Tibial artery (tissue), 4 donors: Measurements from ENCODE around the gene BMP6.
"Not testable (repeated sequence)": the region's sequence is repeated elsewhere in the genome, so short reads cannot be mapped to it uniquely, and the experiment has no call there.

ENCODE experiments used
- DNase-seq, 2 donors: peaks; one replicate each; pipeline ENCODE4 v3.0.0-alpha.2; 2019
- H3K27ac ChIP-seq, 2 donors: fragments of 200-600 bp; sonication (generic) in 1 of 2; 1 replicate in 1 of 2; 2 replicates in 1 of 2; pipeline ENCODE4 v1.5.1; 2018 to 2019; ENCODE audit warnings: mild to moderate bottlenecking in 1 of 2
- H3K27me3 ChIP-seq, 2 donors: fragments of 200-600 bp; sonication (generic) in 1 of 2; one replicate each; pipeline versions ENCODE4 v1.5.1 to v1.6.0; 2016 to 2019
- H3K36me3 ChIP-seq, 3 donors: fragments of 200-600 bp; sonication (generic) in 2 of 3; one replicate each; pipeline ENCODE4 v1.5.1; 2016 to 2019; ENCODE audit warnings: mild to moderate bottlenecking in 2 of 3
- H3K4me1 ChIP-seq, 4 donors: fragments of 200-600 bp; sonication (generic) in 2 of 4; 1 replicate in 3 of 4; 2 replicates in 1 of 4; pipeline ENCODE4 v1.5.1; 2016 to 2019
- H3K4me3 ChIP-seq, 2 donors: fragments of 200-600 bp; sonication (generic) in 1 of 2; 1 replicate in 1 of 2; 2 replicates in 1 of 2; pipeline ENCODE4 v1.5.1; 2018 to 2019; ENCODE audit warnings: mild to moderate bottlenecking in 2 of 2
- H3K9me3 ChIP-seq, 3 donors: fragments of 200-600 bp; sonication (generic) in 1 of 3; one replicate each; pipeline ENCODE4 v1.5.1; 2016 to 2019
- intact Hi-C: fragments of 100-400 bp; cut with DNase I; formaldehyde crosslinking; loops from one replicate; pipeline ENCODE4 v1.15.0; 2023; ENCODE audit warnings: low total_unique reads
- TF ChIP-seq, protein P1 (sequence below), 2 experiments: fragments of 200-600 bp in 1 of 2; fragments of 450-650 bp in 1 of 2; IDR thresholded peaks; one replicate each; pipeline ENCODE4 v1.5.1; 2017 to 2019; ENCODE audit warnings: antibody characterized with exemption in 2 of 2, mild to moderate bottlenecking in 1 of 2, moderate library complexity in 1 of 2

The BMP6 gene

DNA sequence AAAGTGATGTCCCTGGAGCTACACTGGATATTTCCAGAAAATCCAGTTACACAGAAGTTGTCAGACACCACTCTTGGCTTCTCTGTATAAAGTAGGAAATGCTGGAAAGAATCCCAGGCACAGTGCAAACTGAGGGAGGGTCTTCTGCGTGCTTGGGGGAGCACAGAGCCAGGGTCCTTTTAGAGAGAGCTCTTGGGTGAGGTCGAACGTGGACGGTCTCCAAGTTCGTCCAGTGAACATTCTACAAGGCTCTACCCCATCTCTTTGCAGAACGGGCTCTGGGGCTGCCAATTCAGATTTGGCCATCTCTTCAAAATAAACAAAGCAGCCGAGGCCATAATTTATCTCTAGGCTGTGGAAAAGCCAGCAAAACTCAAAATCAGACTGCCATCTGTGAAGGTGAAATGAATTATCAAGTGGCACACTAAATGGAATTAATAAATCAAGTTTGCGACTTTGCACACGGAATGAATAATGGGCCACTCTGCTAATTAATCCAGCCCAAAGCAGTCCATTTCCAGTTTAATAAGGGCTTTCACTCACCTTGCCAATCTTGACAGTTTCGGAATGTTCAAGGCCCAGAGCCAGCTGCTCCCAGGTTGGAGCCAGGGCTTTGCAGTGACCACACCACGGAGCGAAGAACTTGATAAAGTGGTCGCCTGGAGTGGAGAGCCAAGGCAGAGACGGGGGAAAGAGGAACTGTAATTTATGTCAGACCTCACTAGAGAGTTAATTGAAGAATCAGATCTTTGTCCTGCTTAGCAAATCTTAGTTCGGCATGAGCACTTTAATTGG lies 165.4 kb downstream of the BMP6 start:
- Histone ChIP-seq H3K27me3 (no peaks in the 10 kb centered on the region), H3K4me3 (no peak overlapping the region), H3K9me3 (no peaks in the 10 kb centered on the region), H3K36me3 (peaks cover 70 to 99% (median 94%) of the 10 kb centered on the region in 3 donors), H3K4me1 (no peaks in the 10 kb centered on the region), H3K27ac (no peak overlapping the region)
- no peak for DNase-seq
- intact Hi-C loops, result no loop called here
- TF ChIP-seq, protein P1, sequence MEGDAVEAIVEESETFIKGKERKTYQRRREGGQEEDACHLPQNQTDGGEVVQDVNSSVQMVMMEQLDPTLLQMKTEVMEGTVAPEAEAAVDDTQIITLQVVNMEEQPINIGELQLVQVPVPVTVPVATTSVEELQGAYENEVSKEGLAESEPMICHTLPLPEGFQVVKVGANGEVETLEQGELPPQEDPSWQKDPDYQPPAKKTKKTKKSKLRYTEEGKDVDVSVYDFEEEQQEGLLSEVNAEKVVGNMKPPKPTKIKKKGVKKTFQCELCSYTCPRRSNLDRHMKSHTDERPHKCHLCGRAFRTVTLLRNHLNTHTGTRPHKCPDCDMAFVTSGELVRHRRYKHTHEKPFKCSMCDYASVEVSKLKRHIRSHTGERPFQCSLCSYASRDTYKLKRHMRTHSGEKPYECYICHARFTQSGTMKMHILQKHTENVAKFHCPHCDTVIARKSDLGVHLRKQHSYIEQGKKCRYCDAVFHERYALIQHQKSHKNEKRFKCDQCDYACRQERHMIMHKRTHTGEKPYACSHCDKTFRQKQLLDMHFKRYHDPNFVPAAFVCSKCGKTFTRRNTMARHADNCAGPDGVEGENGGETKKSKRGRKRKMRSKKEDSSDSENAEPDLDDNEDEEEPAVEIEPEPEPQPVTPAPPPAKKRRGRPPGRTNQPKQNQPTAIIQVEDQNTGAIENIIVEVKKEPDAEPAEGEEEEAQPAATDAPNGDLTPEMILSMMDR (IDR thresholded peaks at IDR 0.05), result no peak

GRCh38 chr6:7892367-7892766 lies 166.5 kb downstream of the BMP6 start:
- intact Hi-C loops, H3K9me3 ChIP-seq: not testable (repeated sequence)

GRCh38 chr6:7893342-7893741 lies 167.4 kb downstream of the BMP6 start:
- intact Hi-C loops, result no loop called here
- Histone ChIP-seq H3K27me3 (no peaks in the 10 kb centered on the region), H3K4me1 (no peaks in the 10 kb centered on the region), H3K4me3 (no peak overlapping the region), H3K36me3 (peaks cover 62 to 96% (median 92%) of the 10 kb centered on the region in 3 donors), H3K9me3 (no peaks in the 10 kb centered on the region), H3K27ac (no peak overlapping the region)
- TF ChIP-seq, protein P1 (IDR thresholded peaks at IDR 0.05), result no peak
- DNase-seq, result no peak

More at GRCh38 chr6:7892367-7892766, 166.5 kb downstream of the BMP6 start:
- DNase-seq, H3K4me3 ChIP-seq, H3K27ac ChIP-seq, H3K4me1 ChIP-seq, H3K27me3 ChIP-seq: not testable (repeated sequence)
- H3K36me3 ChIP-seq, result peaks cover 63 to 96% (median 92%) of the 10 kb centered on the region in 3 donors

DNA sequence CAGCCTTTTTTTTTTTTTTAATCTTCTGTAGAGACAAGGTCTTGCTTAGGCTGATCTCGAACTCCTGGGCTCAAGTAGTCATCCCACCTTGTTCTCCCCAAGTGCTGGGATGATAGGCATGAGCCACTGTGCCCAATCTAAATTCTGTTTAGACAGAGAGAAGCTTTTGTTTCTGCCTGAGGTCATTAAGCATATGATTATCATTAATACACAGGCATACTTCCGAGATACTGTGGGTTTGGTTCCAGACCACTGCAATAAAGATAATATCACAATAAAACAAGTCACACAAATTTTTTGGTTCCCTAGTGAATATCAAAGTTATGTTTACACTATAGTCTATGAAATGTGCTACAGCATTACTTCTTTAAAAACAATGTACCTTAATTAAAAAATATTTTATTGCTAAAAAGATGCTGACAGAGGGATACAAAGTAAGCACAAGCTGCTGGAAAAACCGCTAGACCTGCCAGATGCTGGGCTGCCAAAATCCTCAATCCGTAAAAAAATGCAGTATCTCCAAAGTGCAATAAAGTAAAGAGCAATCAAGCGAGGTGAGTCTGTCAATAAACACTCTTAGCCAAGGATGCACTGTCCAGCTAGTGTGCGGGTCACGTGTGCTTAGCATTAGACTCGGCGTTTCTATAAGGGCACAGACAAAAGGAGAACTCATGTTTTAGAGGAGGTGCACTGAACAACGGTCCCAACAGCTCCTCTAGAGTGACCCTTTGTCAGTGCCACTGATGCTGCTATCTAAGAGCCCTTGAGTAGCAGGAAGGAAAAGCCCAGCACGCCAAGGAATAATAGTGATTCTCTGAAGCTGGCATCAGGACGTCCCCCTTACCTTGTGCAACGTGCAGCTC lies 168.6 kb downstream of the BMP6 start:
- intact Hi-C loops, result no loop called here
- no peak for DNase-seq
- Histone ChIP-seq H3K4me3 (no peak overlapping the region), H3K9me3 (no peaks in the 10 kb centered on the region), H3K4me1 (no peaks in the 10 kb centered on the region), H3K27me3 (no peaks in the 10 kb centered on the region), H3K36me3 (peaks cover 63 to 96% (median 92%) of the 10 kb centered on the region in 3 donors), H3K27ac (no peak overlapping the region)
- TF ChIP-seq, protein P1 (IDR thresholded peaks at IDR 0.05), result no peak

DNA sequence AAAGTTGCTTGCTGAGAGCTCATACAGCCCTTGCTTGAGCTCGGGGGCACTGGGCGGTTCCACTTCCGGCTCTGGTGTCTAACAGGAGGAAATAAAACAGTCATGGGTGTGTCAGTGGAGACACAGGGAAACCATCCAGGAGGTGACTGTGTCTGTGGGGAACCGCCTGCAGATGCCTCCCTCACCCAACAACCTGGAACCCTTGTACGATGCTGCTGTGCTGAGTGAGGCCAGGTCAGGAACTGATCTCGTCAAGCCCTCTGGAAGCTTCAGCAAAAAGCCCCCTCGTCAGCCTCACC lies 169.2 kb downstream of the BMP6 start:
- no peak for DNase-seq
- Histone ChIP-seq H3K36me3 (peaks cover 64 to 96% (median 95%) of the 10 kb centered on the region in 3 donors), H3K4me1 (no peaks in the 10 kb centered on the region), H3K27ac (no peak overlapping the region), H3K27me3 (no peaks in the 10 kb centered on the region), H3K4me3 (no peak overlapping the region), H3K9me3 (no peaks in the 10 kb centered on the region)
- intact Hi-C loops, result no loop called here
- TF ChIP-seq, protein P1 (IDR thresholded peaks at IDR 0.05), result no peak

GRCh38 chr6:7896465-7896987 lies 170.6 kb downstream of the BMP6 start:
- no peaks in the 10 kb centered on the region for H3K4me1 ChIP-seq
- no peak for DNase-seq
- no peaks in the 10 kb centered on the region for H3K9me3 ChIP-seq
- no peak overlapping the region for H3K27ac ChIP-seq
- intact Hi-C loops, result no loop called here
- no peak overlapping the region for H3K4me3 ChIP-seq
- TF ChIP-seq, protein P1 (IDR thresholded peaks at IDR 0.05), result no peak
- no peaks in the 10 kb centered on the region for H3K27me3 ChIP-seq
- peaks cover 64 to 96% (median 94%) of the 10 kb centered on the region in 3 donors for H3K36me3 ChIP-seq
